Measurements from ENCODE around the gene LNP1.

DNA sequence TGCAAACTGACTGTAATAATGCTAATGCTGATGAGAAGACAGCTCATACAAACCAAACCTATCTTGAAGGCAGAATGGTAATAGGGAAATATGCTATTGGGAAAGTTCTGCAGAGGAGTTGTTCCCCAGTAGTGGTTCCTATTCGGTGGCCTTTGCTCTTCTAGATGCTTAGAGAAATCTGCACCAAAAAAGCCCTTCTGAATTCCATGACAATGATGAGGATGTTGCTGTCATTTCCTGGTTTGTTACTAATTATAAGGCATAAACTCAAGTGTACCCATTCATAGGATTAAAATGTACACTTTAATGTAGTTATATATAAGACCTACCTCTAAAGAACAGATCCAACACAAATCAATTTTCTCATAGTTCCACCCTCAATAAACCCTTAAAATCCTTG, 30.6 kb upstream of the LNP1 start:
- TF ChIP-seq POLR2A (IDR thresholded peaks at IDR 0.05): no peak
- TF ChIP-seq, protein P1, sequence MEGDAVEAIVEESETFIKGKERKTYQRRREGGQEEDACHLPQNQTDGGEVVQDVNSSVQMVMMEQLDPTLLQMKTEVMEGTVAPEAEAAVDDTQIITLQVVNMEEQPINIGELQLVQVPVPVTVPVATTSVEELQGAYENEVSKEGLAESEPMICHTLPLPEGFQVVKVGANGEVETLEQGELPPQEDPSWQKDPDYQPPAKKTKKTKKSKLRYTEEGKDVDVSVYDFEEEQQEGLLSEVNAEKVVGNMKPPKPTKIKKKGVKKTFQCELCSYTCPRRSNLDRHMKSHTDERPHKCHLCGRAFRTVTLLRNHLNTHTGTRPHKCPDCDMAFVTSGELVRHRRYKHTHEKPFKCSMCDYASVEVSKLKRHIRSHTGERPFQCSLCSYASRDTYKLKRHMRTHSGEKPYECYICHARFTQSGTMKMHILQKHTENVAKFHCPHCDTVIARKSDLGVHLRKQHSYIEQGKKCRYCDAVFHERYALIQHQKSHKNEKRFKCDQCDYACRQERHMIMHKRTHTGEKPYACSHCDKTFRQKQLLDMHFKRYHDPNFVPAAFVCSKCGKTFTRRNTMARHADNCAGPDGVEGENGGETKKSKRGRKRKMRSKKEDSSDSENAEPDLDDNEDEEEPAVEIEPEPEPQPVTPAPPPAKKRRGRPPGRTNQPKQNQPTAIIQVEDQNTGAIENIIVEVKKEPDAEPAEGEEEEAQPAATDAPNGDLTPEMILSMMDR (IDR thresholded peaks at IDR 0.05): no peak

Data from Peyer's patch (tissue), 4 donors.